Lung microvascular endothelial cell (primary cell): Measurements from ENCODE around the gene PGA3. TPM values are rescaled to one million over a fixed set of nuclear protein-coding genes. Genes with fewer than 3 reads are reported as not detected.
"Not testable (repeated sequence)": the region's sequence is repeated elsewhere in the genome, so short reads cannot be mapped to it uniquely, and the experiment has no call there.

ENCODE experiments used
- DNase-seq, 2 donors: peaks; one replicate each; pipeline versions ENCODE4 v3.0.0 to v3.0.0-alpha.2; 2010; ENCODE audit warnings: low read depth in 2 of 2
- total RNA-seq: library from RNA; depleted of rRNA; stranded (reverse); fragments of >200 nt; gene quantifications from 2 replicates; pipeline ENCODE4 v1.2.1, GENCODE V29; 2014

The PGA3 gene
- total RNA-seq, 1 donor from 2014 or later, result not detected

DNA sequence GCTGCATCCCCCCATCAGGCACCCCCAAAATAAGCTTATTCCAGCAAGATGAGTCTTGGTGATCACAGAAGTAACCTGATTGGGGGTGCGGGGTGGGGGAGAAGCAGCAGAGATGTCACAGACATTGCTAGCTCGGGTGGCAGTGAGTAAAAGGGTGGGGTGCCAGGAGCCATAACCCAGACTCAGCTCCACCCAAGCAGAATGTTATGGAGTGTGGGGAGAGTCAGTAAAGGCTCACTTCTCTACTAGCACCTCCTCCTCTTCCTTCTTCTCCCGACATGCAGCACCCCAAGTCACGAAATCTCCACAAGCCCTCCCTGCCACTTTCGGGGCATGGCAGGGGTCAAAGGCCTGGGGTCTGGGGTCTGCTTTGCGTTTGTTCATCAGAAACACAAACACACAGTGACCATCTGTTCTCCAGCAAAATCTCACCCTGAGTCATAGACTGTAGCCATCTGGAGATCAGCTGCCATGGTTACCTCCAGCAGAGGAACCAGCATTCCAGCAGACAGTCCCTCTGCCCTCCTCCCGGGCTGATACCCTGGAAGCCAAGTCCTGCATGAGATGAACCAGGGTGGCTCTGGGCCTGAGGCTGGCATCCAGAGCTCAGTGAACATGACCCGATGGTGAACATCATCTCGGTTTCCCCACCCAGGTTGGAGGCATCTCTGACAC lies 4.5 kb downstream of the PGA3 start:
- DNase-seq, result not testable (repeated sequence)

GRCh38 chr11:61210629-61211028 lies 7.3 kb downstream of the PGA3 start:
- DNase-seq, result not testable (repeated sequence)

GRCh38 chr11:61211327-61211952 lies 8.1 kb downstream of the PGA3 start:
- DNase-seq, result not testable (repeated sequence)

DNA sequence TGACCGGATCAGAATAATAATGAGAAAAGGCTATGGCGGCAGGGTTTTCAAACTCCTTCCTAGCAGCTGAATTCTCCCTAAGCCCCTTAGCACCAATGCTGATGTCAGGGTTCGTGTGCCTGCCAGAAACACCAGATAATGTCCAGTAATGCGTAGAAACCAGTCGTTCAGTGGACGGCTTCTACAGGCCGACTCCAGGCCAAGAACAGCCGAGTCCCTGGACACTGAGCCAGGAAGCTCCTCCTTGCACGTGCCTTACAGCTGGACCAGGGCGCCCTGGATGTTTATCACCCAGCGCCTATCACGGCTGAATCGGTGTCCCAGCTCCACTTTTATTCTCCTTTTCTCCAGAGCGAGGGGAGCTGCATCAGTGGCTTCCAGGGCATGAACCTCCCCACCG lies 8.9 kb downstream of the PGA3 start:
- not testable (repeated sequence) for DNase-seq

DNA sequence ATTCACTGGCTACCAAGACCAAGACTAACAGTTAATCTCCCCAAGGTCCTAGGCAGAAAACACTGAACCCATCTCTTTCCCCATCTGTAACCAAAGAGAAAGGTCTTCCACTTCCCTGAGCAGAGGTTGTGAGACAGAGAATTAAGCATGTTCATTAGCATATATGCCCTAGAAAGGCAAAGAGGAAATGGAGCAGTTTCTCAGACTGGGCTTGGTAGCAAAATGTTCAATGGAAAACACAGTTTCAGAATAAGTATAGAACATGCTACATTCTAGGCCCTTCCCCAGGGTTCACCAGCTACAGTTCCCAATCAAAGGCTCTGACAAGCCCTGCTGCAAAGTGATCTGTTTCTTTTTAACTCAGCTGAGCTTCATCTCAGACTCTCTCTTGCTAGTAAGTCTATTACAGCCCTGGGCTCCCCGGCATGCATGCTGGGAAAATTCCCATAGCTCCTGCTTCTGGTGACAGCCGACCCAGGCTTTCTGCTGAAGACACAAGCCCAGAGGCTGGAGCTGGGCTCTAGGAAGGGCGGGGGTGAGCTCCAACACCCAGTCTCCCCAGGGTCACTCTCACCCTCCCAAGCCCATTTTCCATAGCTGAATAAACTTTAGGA lies 10.5 kb downstream of the PGA3 start:
- DNase-seq, result not testable (repeated sequence)

GRCh38 chr11:61218306-61218705 lies 15.0 kb downstream of the PGA3 start:
- DNase-seq, result not testable (repeated sequence)

DNA sequence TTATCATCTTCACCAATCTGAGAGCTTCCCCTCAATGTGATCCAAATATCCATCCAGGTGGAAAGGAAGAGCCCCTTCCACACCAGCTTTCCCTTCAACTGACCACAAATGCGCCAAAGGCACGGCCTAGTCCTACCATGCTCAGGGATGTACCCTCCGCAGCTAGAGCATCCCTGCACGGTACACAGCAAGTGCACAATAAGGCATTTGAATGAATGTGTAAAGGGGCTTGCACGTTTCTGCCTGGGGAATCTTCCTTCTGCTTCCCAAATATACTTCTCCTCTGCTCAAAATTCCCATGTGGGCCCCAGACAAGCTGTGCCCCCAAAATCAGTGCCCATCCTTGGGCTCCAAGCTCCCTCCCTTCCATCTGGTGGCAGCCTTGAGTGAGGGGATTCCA lies 15.7 kb downstream of the PGA3 start:
- DNase-seq, result not testable (repeated sequence)

- DNase-seq, result not testable (repeated sequence)
Observed at GRCh38 chr11:61222047-61222446, 18.7 kb downstream of the PGA3 start, which contains the start of gene PGA4. PGA4 (plus strand) TSS chr11:61222347; CDS start chr11:61222401, 54 bp downstream.

GRCh38 chr11:61222692-61223091 lies 19.4 kb downstream of the PGA3 start:
- not testable (repeated sequence) for DNase-seq

DNA sequence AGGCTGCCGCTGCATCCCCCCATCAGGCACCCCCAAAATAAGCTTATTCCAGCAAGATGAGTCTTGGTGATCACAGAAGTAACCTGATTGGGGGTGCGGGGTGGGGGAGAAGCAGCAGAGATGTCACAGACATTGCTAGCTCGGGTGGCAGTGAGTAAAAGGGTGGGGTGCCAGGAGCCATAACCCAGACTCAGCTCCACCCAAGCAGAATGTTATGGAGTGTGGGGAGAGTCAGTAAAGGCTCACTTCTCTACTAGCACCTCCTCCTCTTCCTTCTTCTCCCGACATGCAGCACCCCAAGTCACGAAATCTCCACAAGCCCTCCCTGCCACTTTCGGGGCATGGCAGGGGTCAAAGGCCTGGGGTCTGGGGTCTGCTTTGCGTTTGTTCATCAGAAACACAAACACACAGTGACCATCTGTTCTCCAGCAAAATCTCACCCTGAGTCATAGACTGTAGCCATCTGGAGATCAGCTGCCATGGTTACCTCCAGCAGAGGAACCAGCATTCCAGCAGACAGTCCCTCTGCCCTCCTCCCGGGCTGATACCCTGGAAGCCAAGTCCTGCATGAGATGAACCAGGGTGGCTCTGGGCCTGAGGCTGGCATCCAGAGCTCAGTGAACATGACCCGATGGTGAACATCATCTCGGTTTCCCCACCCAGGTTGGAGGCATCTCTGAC lies 23.3 kb downstream of the PGA3 start:
- DNase-seq, result not testable (repeated sequence)

DNA sequence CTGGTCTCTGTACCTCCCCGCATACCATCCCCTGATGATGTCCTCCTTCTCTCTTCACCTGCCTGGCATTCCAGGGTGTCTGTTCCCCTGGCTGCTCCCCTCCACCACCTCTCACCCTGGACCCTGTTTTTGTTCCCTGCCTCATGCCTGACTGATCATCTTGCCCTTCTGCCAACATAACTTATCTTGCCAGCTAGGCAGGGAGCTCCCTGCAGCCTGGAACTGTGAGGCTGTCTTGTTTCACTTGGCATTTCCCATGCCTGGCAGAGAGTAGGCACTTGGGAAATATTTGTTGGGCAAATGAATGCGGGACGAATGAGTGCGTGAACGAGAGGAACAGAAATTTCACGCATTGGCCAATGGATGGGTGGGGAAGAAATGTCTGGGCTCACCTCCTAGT lies 26.1 kb downstream of the PGA3 start:
- DNase-seq, result not testable (repeated sequence)

GRCh38 chr11:61231033-61231432 lies 27.7 kb downstream of the PGA3 start:
- not testable (repeated sequence) for DNase-seq

DNA sequence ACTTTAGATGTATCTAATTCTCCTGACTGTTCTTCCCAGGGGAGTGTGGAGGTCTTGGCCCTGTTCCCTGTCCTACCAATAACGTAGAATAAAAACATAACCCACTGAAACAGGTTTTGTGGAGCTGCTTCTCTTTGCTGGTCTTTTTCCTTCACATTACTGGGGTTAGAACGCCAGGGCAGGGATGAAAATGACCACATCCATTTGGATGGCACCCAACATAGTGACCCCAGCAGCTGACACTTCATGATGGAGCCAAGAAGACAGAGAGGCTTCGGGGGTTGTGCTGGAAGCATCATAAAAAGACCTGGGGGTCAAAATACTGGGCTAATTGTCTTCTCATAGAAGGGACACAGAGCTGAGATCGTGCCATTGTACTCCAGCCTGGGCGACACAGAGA lies 28.3 kb downstream of the PGA3 start:
- DNase-seq, result not testable (repeated sequence)

DNA sequence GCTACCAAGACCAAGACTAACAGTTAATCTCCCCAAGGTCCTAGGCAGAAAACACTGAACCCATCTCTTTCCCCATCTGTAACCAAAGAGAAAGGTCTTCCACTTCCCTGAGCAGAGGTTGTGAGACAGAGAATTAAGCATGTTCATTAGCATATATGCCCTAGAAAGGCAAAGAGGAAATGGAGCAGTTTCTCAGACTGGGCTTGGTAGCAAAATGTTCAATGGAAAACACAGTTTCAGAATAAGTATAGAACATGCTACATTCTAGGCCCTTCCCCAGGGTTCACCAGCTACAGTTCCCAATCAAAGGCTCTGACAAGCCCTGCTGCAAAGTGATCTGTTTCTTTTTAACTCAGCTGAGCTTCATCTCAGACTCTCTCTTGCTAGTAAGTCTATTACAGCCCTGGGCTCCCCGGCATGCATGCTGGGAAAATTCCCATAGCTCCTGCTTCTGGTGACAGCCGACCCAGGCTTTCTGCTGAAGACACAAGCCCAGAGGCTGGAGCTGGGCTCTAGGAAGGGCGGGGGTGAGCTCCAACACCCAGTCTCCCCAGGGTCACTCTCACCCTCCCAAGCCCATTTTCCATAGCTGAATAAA lies 29.3 kb downstream of the PGA3 start:
- not testable (repeated sequence) for DNase-seq

DNA sequence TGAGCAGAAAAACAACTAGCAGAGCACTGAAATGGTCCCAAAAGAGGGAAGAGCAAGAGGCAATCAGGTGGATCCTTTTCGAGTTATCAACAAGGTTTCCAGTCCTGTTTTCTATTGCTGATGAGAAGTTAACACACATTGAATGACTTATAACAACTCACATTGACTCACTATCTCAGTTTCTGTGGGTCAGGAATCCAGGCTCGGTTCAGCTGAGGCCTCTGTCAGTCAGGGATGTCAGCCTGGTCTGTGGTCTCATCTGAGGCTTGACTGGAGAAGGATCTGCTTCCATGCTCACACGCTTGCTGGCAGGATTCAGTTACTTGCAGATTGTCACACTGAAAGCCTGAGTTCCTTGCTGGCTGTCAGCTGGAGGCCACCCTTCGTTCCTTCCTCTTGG lies 33.8 kb downstream of the PGA3 start:
- DNase-seq, result not testable (repeated sequence)

GRCh38 chr11:61240288-61240687 lies 37.0 kb downstream of the PGA3 start:
- not testable (repeated sequence) for DNase-seq

DNA sequence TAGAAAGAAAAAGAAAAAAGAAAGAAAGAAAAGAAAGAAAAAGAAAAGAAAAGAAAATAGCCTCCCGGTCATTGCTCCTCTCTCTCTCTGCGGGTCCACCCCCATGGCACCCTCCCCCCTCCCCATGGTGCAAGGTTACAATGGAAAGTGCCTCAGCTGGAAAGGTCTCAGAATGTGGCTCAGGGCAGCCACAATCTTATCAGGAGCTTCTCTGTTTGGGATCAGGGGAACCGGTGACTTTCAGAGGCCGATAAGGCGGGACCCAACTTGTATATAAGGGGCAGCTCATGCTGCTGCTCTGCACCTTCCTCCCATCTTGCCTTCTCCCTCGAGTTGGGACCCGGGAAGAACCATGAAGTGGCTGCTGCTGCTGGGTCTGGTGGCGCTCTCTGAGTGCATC lies 37.6 kb downstream of the PGA3 start, which contains the start of gene PGA5:
PGA5 (plus strand) TSS at position 301 of the 400 bp plus-strand sequence; CDS start at position 353, 52 bp downstream.
- not testable (repeated sequence) for DNase-seq

DNA sequence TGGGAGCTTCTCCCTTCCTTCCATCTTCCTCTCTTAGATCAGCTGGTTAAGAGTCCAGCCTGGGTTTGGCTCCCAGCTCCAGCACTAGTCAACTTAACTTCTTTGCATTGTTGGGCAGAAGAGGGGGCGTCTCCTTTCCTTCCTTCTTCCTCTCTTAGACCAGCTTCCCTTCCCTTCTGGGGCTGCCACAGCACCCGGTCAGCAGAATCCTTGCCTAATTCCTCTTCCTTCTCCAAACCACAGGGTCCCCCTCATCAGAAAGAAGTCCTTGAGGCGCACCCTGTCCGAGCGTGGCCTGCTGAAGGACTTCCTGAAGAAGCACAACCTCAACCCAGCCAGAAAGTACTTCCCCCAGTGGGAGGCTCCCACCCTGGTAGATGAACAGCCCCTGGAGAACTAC lies 38.2 kb downstream of the PGA3 start:
- DNase-seq, result not testable (repeated sequence)

- not testable (repeated sequence) for DNase-seq
Observed at GRCh38 chr11:61245284-61245964, 42.1 kb downstream of the PGA3 start.

DNA sequence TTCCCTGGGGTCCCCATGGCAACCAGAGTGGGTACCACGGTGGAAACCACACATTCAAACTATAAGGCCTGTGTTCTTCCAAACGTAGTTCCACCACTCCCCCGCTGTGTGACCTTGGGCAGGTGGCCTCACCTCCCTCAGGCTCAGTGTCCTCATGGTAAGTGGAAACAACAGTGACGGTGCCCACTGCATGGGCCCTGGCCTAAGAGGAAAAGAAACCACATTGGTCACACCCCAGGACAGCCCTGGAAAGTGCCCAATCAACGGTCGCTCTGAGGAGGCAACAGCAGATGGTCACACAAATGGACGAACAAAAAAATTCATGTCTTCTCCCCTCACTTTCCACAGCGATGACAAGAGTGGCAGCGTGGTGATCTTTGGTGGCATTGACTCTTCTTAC lies 44.8 kb downstream of the PGA3 start:
- DNase-seq, result not testable (repeated sequence)

DNA sequence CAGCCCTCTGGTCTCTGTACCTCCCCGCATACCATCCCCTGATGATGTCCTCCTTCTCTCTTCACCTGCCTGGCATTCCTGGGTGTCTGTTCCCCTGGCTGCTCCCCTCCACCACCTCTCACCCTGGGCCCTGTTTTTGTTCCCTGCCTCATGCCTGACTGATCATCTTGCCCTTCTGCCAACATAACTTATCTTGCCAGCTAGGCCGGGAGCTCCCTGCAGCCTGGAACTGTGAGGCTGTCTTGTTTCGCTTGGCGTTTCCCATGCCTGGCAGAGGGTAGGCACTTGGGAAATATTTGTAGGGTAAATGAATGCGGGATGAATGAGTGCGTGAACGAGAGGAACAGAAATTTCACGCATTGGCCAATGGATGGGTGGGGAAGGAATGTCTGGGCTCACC lies 45.9 kb downstream of the PGA3 start:
- not testable (repeated sequence) for DNase-seq
